ENCODE data around the gene DNAH6.
A peak's percentile ranks its signal among the peaks of the same experiment; 100 is the strongest.

DNA sequence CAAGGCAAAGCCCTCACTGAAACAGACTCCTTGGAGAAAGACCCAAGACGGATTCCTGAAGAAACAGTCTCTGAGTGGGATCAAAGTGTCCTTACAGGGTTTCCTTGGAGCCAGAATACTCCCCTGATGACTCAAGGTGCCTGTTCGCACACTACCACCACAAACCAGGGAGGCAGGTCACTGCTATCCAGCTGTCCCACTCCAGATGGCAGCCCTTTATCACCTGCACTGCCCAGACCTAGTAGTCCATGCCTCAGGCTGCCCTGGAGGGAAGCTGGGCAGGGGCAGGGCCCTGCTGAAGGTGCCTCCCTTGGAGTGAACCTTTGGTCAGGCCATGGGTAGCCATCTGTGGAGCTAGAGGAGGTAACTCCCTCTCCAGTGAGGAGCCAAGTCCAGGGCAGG lies 330.4 kb downstream of the DNAH6 start:
- TF ChIP-seq, protein P1, sequence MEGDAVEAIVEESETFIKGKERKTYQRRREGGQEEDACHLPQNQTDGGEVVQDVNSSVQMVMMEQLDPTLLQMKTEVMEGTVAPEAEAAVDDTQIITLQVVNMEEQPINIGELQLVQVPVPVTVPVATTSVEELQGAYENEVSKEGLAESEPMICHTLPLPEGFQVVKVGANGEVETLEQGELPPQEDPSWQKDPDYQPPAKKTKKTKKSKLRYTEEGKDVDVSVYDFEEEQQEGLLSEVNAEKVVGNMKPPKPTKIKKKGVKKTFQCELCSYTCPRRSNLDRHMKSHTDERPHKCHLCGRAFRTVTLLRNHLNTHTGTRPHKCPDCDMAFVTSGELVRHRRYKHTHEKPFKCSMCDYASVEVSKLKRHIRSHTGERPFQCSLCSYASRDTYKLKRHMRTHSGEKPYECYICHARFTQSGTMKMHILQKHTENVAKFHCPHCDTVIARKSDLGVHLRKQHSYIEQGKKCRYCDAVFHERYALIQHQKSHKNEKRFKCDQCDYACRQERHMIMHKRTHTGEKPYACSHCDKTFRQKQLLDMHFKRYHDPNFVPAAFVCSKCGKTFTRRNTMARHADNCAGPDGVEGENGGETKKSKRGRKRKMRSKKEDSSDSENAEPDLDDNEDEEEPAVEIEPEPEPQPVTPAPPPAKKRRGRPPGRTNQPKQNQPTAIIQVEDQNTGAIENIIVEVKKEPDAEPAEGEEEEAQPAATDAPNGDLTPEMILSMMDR (IDR thresholded peaks at IDR 0.05): no peak
- TF ChIP-seq POLR2A (IDR thresholded peaks at IDR 0.05): no peak
- TF ChIP-seq POLR2AphosphoS5 (IDR thresholded peaks at IDR 0.05): peak in 1 of 3 donors; percentile 18
- TF ChIP-seq EP300 (IDR thresholded peaks at IDR 0.05; ENCODE audit: low read depth): no peak

All from transverse colon (tissue), 4 donors.